OCI-LY1 (cell line): ENCODE results near the gene SLC16A13.

Experiments used
- H2AFZ ChIP-seq: fragments of 200-600 bp; sonication (generic), shearing (Covaris generic); 2 replicates; pipeline ENCODE4 v1.6.0; 2014; ENCODE audit warnings: antibody characterized with exemption, mild to moderate bottlenecking, low read length
- H3F3A ChIP-seq: fragments of 200-600 bp; sonication (generic), shearing (Covaris generic); 2 replicates; pipeline ENCODE4 v1.6.0; 2014; ENCODE audit warnings: mild to moderate bottlenecking, antibody characterized with exemption, low read length, moderate library complexity; ENCODE audit not compliant: insufficient read depth
- H3K27ac ChIP-seq: fragments of 200-600 bp; sonication (generic); 2 replicates; pipeline ENCODE4 v1.5.1; 2014; ENCODE audit warnings: low read length, mixed run types, mild to moderate bottlenecking, low read depth; ENCODE audit not compliant: poor library complexity, severe bottlenecking
- H3K27me3 ChIP-seq: fragments of 200-600 bp; sonication (generic); 2 replicates; pipeline ENCODE4 v1.6.0; 2014; ENCODE audit warnings: antibody characterized with exemption, mild to moderate bottlenecking, low read length, moderate library complexity; ENCODE audit not compliant: insufficient read depth
- H3K36me3 ChIP-seq: fragments of 200-600 bp; sonication (generic); 2 replicates; pipeline ENCODE4 v1.6.1; 2014; ENCODE audit warnings: mild to moderate bottlenecking, antibody characterized with exemption, low read length, moderate library complexity, mixed read lengths; ENCODE audit not compliant: insufficient read depth
- H3K4me1 ChIP-seq: fragments of 200-600 bp; sonication (generic); 2 replicates; pipeline ENCODE4 v1.5.1; 2014; ENCODE audit warnings: mild to moderate bottlenecking, low read length, moderate library complexity; ENCODE audit not compliant: insufficient read depth, severe bottlenecking
- H3K4me2 ChIP-seq: fragments of 200-600 bp; sonication (generic), shearing (Covaris generic); 2 replicates; pipeline ENCODE4 v1.6.1; 2014; ENCODE audit warnings: low read length
- H3K4me3 ChIP-seq: fragments of 200-600 bp; sonication (generic); 2 replicates; pipeline ENCODE4 v1.5.1; 2014; ENCODE audit warnings: low read length, low read depth, mild to moderate bottlenecking, mixed read lengths; ENCODE audit not compliant: poor library complexity, severe bottlenecking
- H3K79me2 ChIP-seq: fragments of 200-600 bp; shearing (Covaris generic); 2 replicates; pipeline ENCODE4 v1.6.1; 2016; ENCODE audit warnings: mixed run types, low read length, mixed read lengths; ENCODE audit not compliant: insufficient read depth
- H3K9ac ChIP-seq: fragments of 200-600 bp; sonication (generic), shearing (Covaris generic); 2 replicates; pipeline ENCODE4 v1.6.1; 2014; ENCODE audit warnings: mild to moderate bottlenecking, low read length, mixed read lengths
- H3K9me2 ChIP-seq: fragments of 200-600 bp; sonication (generic), shearing (Covaris generic); 2 replicates; pipeline ENCODE4 v1.6.1; 2014; ENCODE audit warnings: low read depth, mild to moderate bottlenecking, low read length, mixed read lengths
- H3K9me3 ChIP-seq: fragments of 200-600 bp; shearing (Covaris generic); 2 replicates; pipeline ENCODE4 v1.6.1; 2014; ENCODE audit warnings: low read length, mixed read lengths
- H4K20me1 ChIP-seq: fragments of 200-600 bp; sonication (generic), shearing (Covaris generic); 2 replicates; pipeline ENCODE4 v1.6.0; 2016; ENCODE audit warnings: mild to moderate bottlenecking, low read length; ENCODE audit not compliant: insufficient read depth
- CTCF ChIP-seq: fragments of 200-600 bp; sonication (generic), shearing (Covaris generic); IDR thresholded peaks from 2 replicates; pipeline ENCODE4 v1.5.1; 2017; ENCODE audit warnings: mild to moderate bottlenecking, antibody characterized with exemption, low read length, moderate library complexity, mixed read lengths
- EZH2 ChIP-seq: fragments of 200-600 bp; sonication (generic), shearing (Covaris generic); IDR thresholded peaks from 2 replicates; pipeline ENCODE4 v1.8.0; 2017; ENCODE audit warnings: borderline replicate concordance, mixed run types, mild to moderate bottlenecking, antibody characterized with exemption, low read length, moderate library complexity, mixed read lengths

SLC16A13 gene

GRCh38 chr17:7027335-7027734, 8.5 kb upstream of the SLC16A13 start:
- H2AFZ ChIP-seq: no peak overlapping the region
- H3K79me2 ChIP-seq: no peaks in the 10 kb centered on the region
- H3K4me2 ChIP-seq: no peak overlapping the region
- H3K27me3 ChIP-seq: no peaks in the 10 kb centered on the region
- H3F3A ChIP-seq: no peaks in the 10 kb centered on the region
- H3K4me1 ChIP-seq: peaks cover 6% of the 10 kb centered on the region
- H3K36me3 ChIP-seq: no peaks in the 10 kb centered on the region
- no peaks in the 10 kb centered on the region for H3K9me3 ChIP-seq
- no peaks in the 10 kb centered on the region for H4K20me1 ChIP-seq
- H3K27ac ChIP-seq: no peak overlapping the region
- no peak overlapping the region for H3K4me3 ChIP-seq
- TF ChIP-seq EZH2: no peak
- TF ChIP-seq CTCF: no peak
- no peaks in the 10 kb centered on the region for H3K9me2 ChIP-seq
- no peak overlapping the region for H3K9ac ChIP-seq

DNA sequence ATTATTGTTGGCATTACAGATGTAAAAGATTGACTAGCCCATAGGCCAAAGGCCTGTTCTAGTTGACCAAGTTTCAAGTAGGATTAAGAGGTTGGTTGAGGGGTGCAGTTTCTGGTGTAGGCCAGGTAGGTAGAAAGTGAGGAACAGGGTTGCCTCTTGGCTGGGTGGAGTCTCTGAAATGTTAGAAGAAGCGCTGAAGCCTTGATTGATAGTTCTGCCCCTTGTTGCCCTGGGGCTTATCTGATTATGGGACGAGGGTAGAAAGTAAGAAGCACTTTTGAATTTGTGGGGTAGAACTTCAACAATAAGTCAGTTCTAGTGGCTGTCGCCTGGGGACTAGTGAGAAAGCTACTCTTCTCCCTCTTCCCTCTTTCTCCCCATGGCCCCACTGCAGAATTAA, 6.7 kb upstream of the SLC16A13 start:
- no peak overlapping the region for H3K9ac ChIP-seq
- no peaks in the 10 kb centered on the region for H4K20me1 ChIP-seq
- no peaks in the 10 kb centered on the region for H3K4me1 ChIP-seq
- H3K9me3 ChIP-seq: no peaks in the 10 kb centered on the region
- H3K4me3 ChIP-seq: no peak overlapping the region
- H3F3A ChIP-seq: no peaks in the 10 kb centered on the region
- no peak overlapping the region for H3K4me2 ChIP-seq
- no peaks in the 10 kb centered on the region for H3K9me2 ChIP-seq
- H2AFZ ChIP-seq: no peak overlapping the region
- no peaks in the 10 kb centered on the region for H3K36me3 ChIP-seq
- H3K27ac ChIP-seq: no peak overlapping the region
- no peaks in the 10 kb centered on the region for H3K79me2 ChIP-seq
- no peaks in the 10 kb centered on the region for H3K27me3 ChIP-seq
- TF ChIP-seq EZH2: no peak
- no peak for TF ChIP-seq CTCF

DNA sequence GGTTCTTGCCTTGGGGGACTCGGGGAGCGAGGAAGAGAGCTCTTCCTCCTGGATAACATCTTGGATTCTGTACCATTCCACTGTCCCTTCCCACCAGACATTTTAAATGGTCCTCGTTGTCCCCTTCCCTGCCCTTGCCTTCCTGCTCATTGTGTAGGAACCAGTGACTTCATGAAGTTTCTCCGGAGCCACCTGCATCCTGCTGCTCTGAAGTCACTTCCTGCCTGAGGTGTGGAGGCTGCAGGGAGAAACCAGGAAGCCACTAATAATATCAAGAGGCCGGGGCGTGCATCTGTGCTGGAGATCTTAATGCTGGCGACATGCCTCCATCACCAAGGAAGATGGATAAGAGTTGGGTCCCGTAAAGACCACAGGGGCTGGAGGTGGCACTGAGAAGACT, 6.2 kb upstream of the SLC16A13 start:
- no peak overlapping the region for H2AFZ ChIP-seq
- H3K4me2 ChIP-seq: no peak overlapping the region
- H3K27ac ChIP-seq: no peak overlapping the region

More for the DNA sequence above, 6.2 kb upstream of the SLC16A13 start:
- Histone ChIP-seq H3K79me2 (no peaks in the 10 kb centered on the region), H3K9ac (no peak overlapping the region), H3K4me1 (no peaks in the 10 kb centered on the region), H3K4me3 (no peak overlapping the region), H4K20me1 (no peaks in the 10 kb centered on the region), H3K36me3 (no peaks in the 10 kb centered on the region), H3F3A (no peaks in the 10 kb centered on the region), H3K27me3 (no peaks in the 10 kb centered on the region), H3K9me2 (no peaks in the 10 kb centered on the region), H3K9me3 (no peaks in the 10 kb centered on the region)
- TF ChIP-seq EZH2 (no peak), CTCF (no peak)
